ES-I3 (cell line): ENCODE measurements around the gene FAAP100.
"Not testable (repeated sequence)": the region's sequence is repeated elsewhere in the genome, so short reads cannot be mapped to it uniquely, and the experiment has no call there.

Experiments used
- H3K36me3 ChIP-seq: 2 replicates; pipeline ENCODE4 v1.6.1; 2013; ENCODE audit warnings: mild to moderate bottlenecking, low read length, control low read depth, moderate library complexity; ENCODE audit not compliant: insufficient read depth
- H3K4me1 ChIP-seq: 2 replicates; pipeline ENCODE4 v1.6.1; 2013; ENCODE audit warnings: mild to moderate bottlenecking, control low read depth, low read length; ENCODE audit not compliant: insufficient read depth
- H3K9ac ChIP-seq: 2 replicates; pipeline ENCODE4 v1.6.1; 2013; ENCODE audit warnings: low read depth, mild to moderate bottlenecking, low read length, moderate library complexity
- H3K9me3 ChIP-seq: 2 replicates; pipeline ENCODE4 v1.6.1; 2013; ENCODE audit warnings: mild to moderate bottlenecking, low read length, moderate library complexity; ENCODE audit not compliant: control insufficient read depth, insufficient read depth

The FAAP100 gene, protein sequence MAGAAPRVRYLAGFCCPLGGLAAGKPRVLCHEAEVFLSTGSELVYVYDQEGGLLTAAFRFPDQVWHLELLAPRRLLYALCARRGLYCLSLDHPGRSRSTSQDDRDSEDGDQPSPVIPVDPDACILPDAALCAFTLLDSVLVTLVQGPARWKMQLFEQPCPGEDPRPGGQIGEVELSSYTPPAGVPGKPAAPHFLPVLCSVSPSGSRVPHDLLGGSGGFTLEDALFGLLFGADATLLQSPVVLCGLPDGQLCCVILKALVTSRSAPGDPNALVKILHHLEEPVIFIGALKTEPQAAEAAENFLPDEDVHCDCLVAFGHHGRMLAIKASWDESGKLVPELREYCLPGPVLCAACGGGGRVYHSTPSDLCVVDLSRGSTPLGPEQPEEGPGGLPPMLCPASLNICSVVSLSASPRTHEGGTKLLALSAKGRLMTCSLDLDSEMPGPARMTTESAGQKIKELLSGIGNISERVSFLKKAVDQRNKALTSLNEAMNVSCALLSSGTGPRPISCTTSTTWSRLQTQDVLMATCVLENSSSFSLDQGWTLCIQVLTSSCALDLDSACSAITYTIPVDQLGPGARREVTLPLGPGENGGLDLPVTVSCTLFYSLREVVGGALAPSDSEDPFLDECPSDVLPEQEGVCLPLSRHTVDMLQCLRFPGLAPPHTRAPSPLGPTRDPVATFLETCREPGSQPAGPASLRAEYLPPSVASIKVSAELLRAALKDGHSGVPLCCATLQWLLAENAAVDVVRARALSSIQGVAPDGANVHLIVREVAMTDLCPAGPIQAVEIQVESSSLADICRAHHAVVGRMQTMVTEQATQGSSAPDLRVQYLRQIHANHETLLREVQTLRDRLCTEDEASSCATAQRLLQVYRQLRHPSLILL

DNA sequence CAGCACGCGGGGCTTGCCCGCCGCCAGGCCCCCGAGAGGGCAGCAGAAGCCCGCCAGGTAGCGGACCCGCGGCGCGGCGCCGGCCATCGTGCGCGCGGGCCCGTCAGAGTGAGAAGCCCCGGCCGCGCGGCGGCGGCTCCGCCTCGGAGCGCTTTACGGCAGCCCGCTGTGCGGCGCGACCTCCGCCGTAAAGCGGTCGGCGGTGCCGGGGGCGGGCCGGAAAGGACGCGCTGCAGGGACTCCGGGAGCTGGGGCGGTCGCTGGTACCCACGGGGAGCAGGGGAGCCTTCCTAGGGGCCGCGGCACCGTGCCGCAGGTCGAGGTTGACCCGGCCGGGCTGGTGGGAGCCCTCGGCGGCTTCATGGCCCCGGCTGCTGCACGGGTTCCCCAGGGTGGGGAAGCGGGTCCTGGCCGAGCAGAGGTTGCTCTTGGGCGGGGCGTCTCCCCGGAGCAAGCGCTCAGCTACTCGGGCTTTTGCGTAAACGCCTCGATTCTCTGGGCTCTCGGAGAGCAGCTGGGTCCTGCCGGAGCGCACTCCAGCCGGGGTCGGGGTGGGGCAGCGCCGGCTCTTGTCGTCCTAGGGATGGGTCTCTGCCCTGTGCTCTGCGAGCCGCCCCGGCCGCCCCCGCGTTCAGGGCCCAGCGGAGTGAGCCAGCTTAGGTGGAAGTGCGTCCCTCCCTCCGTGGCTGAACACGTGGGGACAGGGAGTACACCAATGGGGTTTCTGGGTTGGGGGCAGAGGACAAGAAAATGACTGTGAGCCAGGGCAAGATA, at the start of gene FAAP100:
FAAP100 (minus strand) TSS at position 110 of the 774 bp plus-strand sequence; CDS start at position 87, 23 bp downstream.
- peaks cover 6% of the 10 kb centered on the region; the same call in 1 of the 2 replicates for H3K4me1 ChIP-seq

DNA sequence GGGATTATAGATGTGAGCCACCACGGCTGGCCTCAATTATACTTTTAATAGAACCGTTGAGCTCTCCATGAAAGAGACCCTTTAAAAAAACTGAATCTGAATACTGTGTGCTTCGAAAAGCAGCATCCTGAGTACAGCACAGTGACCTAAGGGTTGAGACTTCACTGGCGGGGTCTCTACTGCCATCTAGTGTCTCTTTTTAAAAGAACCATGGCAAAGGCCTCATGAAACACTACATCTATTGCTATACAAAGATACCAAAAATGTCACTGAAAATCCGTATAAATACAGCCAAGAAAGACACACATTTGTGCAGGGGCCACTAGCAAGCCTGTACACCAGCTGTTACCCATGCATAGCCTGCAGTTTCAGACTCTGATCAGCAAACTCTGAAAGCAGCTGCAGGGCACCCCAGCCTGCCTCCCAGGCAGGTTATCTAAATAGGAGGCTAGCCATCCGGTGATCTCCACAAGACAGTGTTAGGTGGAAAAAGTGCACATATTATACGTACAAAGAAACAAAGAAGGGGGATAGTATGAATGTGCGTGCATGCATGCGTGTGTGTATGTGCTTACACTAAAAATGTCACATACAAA, 49.5 kb upstream of the FAAP100 start:
- H3K9ac ChIP-seq: no peak overlapping the region
- H3K36me3 ChIP-seq: peaks cover 57% of the 10 kb centered on the region
- no peaks in the 10 kb centered on the region for H3K4me1 ChIP-seq
- H3K9me3 ChIP-seq: no peaks in the 10 kb centered on the region

More for the DNA sequence above, at the start of gene FAAP100:
- no peaks in the 10 kb centered on the region for H3K9me3 ChIP-seq
- H3K36me3 ChIP-seq: peaks cover 15% of the 10 kb centered on the region
- peak within 1 kb of the TSS; percentile 89 for H3K9ac ChIP-seq

DNA sequence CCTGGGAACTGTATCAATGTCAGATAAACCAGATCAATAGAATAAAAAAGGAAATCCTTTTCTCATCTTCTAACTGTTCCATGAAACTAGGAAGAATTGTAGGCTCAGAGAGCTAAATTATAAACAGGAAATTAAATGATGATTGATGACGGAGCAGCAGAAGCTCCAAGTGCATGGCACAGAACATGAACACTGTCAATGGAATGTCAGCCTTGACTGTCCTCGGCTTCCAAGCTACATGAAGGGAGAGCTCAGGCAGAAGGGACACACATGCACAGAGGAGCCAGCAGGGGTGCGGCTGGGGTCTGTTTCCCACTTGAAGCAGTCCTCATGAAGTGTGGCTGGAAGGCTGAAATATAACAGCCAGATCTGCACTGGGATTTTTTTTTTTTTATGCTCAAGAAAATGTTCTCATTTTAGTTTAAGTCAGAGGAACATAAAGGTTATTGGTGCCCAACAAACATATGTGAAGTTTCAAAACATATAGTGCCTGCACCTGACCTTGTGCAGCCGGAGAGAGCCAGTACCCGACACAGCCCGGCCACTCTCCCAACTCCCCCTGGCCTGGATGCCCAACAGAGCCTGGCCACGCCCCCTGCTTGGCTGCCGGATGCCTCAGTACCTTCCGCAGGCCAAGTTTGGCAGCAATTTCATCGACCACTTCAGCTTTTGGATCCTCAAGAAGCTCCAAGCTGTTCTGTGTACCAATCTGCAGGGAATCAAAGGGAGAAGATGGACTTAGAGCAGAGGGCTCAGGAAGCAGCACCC, 47.8 kb upstream of the FAAP100 start:
- Histone ChIP-seq H3K9ac (no peak overlapping the region), H3K9me3 (no peaks in the 10 kb centered on the region), H3K36me3 (peaks cover 60% of the 10 kb centered on the region), H3K4me1 (no peaks in the 10 kb centered on the region)

DNA sequence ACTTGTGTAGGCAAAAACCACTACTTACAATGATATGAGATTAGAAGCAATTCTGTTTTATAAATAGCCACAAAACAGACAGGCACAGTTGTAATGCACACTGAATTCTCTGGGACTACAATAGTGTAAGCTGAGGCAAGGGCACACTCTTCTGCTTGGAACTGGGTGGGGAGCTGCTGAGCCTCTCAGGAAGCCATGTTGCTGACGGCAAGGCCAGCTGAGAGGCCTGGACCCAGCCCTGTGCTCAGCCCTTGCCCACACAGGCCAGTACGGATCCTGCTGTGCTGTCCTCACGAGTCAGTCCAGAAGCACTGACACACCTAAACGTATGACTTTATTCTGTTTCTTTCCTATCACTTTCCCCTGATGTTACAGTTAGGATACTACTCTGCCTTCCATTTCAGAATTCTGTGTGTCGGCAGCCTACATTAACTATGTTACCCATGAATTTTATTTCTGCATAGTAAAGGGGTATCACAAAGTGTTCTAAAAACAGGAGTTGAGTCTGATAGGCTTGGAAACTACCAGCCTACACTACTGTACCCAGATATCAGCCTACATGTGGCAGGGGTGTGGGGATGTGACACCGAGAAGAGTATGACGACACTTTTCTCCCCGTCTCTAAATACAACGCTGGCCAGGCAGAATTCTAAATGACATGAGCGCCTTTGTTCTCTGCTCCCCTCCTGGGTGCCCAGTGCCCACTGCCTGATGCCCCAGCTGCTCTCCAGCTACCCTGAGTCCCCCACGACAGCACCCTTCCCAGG, 41.1 kb upstream of the FAAP100 start:
- no peaks in the 10 kb centered on the region for H3K4me1 ChIP-seq
- no peaks in the 10 kb centered on the region for H3K9me3 ChIP-seq
- H3K36me3 ChIP-seq: peaks cover 65% of the 10 kb centered on the region
- no peak overlapping the region for H3K9ac ChIP-seq

DNA sequence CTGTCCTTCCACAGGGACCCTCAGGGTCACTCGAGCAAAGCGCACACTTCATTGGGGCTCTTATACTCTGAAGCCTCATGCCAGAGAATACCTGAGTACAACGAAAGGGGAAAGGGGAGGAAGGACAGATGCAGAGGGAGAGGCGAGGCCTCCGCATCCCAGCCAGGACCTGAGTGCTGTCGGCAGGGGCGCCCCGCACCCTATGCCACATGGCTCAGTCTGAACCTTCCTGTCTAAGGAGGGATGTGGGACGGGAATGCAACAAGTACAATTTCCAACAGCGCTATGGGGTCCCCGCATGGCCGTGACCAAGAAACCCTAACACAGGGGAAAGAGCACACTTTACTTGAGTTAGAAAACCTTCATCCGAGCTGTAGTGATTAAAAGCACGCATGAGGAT, 39.8 kb upstream of the FAAP100 start:
- Histone ChIP-seq H3K4me1 (no peaks in the 10 kb centered on the region), H3K36me3 (peaks cover 62% of the 10 kb centered on the region), H3K9ac (no peak overlapping the region), H3K9me3 (no peaks in the 10 kb centered on the region)

DNA sequence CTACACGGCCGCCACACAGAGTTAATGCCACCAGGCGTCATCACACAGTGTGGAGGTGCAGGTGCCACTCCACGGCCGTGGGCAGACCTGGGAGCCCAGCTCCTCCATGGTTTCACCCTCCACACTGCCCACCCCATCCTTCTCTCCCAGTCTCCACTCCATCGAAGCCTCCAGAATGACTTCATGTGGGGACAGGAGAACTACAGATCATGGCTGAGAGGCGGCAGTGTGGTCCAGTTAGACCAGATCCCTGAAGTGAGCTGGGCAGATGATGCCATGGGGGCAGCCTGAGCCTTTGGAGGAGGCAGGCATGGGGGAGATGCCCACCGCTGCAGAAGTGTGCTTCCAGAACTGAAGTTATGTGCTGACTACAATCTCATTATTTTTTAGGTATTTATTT, 38.0 kb upstream of the FAAP100 start:
- no peaks in the 10 kb centered on the region; the same call in 1 of the 2 replicates for H3K9me3 ChIP-seq
- peaks cover 64% of the 10 kb centered on the region for H3K36me3 ChIP-seq
- no peak overlapping the region for H3K9ac ChIP-seq
- H3K4me1 ChIP-seq: peaks cover 5% of the 10 kb centered on the region; the same call in 1 of the 2 replicates

DNA sequence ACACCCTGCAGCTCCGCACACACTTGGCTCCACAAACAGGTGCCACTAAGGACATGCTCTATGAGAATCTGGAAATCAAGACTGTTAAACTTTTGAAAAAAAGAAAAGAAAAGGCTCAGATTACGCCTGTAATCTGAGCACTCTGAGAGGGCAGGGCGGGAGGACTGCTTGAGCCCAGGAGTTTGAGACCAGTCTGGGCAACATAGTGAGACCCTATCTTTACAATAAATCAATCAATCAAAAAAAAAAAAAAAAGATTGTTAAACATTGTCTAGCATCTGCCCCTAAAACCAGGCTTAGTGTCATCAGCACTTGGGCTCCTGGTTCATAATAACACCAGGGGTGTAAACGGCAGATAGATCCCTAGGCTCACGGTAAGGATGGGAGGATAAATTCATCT, 37.5 kb upstream of the FAAP100 start:
- H3K36me3 ChIP-seq: peaks cover 58% of the 10 kb centered on the region
- no peaks in the 10 kb centered on the region; the same call in 1 of the 2 replicates for H3K9me3 ChIP-seq
- no peak overlapping the region for H3K9ac ChIP-seq
- peaks cover 5% of the 10 kb centered on the region; the same call in 1 of the 2 replicates for H3K4me1 ChIP-seq

DNA sequence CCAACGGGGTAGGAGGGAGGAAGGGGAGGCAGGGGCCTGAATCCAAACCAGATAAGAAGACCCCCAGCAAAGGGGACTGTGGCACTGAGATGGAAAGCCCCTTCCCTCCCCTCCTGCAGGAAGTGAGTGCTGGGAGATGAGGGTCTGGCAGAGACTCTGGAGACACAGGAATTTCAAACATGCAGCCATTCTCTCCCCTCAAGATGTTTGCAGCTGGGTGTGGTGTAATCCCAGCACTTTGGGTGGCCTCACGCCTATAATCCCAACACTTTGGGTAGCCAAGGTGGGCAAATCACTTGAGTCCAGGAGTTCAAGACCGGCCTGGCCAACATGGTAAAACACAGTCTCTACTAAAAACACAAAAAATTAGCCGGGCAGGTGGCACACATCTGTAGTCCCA, 33.9 kb upstream of the FAAP100 start:
- Histone ChIP-seq H3K9me3 (no peaks in the 10 kb centered on the region; the same call in 1 of the 2 replicates), H3K4me1 (peaks cover 5% of the 10 kb centered on the region; the same call in 1 of the 2 replicates), H3K9ac (no peak overlapping the region), H3K36me3 (peaks cover 58% of the 10 kb centered on the region)

DNA sequence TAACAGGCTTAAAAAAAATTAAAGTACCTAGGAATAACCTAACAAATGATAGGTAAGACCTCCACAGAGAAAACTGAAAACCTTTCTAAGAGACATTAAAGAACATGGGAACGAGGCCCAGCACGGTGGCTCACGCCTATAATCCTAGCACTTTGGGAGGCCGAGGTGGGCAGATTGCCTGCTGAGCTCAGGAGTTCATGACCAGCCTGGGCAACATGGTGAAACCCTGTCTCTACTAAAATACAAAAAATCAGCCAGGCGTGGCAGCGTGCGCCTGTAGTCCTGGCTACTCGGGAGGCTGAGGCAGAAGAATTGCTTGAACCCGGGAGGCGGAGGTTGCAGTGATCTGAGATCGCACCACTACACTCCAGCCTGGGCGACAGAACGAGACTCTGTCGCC, 32.6 kb upstream of the FAAP100 start:
- not testable (repeated sequence) for H3K9me3 ChIP-seq, H3K9ac ChIP-seq, H3K4me1 ChIP-seq
- peaks cover 49% of the 10 kb centered on the region for H3K36me3 ChIP-seq

DNA sequence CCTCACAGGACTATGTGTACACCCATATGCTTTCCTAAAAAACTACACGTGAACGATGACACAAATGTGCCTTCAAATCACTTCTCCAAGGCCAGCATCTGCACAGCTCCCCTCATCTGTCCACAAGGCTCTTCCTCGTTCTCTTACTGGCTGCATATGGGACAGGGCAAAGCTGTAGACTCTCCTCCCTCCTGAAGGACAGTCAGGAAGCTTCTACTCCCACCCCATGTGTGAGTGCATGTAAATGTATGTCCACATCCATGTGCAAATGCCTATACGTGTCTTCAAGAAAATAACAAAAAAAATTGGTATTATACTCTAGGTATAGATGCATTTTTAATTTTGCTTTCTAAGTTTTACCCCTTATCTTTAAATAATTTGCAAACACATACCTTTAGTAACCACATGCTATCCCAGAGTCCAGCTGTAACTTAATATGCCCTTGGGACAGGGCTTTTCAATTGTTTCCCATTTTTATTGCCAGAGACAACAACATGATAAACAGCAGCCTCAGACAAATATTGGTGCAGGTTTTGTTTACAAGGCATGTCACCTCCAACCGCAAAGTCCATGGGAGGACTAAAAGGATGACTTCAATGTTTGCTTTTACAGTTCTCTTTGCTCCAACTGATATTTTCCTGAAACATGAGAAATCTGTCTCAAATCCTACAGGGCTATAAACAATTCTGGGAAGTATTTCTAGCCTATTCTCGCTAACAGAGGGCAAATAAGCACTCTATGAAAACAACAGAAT, 31.6 kb upstream of the FAAP100 start:
- Histone ChIP-seq H3K9me3 (no peaks in the 10 kb centered on the region; the same call in 1 of the 2 replicates), H3K36me3 (peaks cover 40% of the 10 kb centered on the region), H3K9ac (no peak overlapping the region), H3K4me1 (peaks cover 5% of the 10 kb centered on the region; the same call in 1 of the 2 replicates)

DNA sequence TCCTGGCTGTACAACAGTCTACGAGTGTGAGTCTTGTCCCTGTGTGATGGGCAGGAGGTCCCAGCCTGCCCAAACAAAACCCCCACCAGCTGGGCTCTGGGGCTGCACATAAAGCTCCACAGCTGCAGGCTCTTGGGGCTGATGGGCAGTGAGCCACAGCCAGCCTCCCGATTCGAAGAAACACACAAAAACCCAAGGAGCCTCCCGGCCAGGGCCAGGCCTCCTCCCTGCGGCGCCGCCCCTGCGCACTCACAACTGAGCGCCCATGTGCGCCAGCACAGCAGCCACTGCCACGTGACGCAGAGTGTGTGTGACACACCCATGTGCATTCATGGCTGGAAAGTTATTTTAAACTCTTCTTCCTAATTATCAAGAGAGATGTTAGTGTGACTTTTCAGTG, 30.6 kb upstream of the FAAP100 start:
- Histone ChIP-seq H3K9ac (no peak overlapping the region), H3K36me3 (peaks cover 31% of the 10 kb centered on the region), H3K4me1 (peaks cover 5% of the 10 kb centered on the region; the same call in 1 of the 2 replicates), H3K9me3 (no peaks in the 10 kb centered on the region; the same call in 1 of the 2 replicates)

DNA sequence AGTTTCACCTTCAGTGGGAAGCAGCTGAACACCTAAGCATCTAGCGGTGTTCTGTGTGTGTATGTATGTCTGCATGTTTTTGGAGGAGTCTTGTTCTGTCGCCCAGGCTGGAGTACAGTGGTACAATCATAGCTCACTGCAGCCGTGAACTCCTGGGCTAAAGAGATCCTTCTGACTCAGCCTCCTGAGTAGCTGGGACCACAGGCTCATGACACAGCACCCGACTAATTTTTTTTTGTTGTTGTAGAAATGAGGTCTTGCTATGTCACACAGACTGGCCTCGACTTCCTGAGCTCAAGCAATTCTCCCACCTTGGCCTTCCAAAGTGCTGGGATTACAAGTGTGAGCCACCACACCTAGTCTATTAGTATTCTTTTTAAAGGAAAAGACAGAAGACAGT, 30.2 kb upstream of the FAAP100 start:
- Histone ChIP-seq H3K9me3 (no peaks in the 10 kb centered on the region; the same call in 1 of the 2 replicates), H3K9ac (no peak overlapping the region), H3K4me1 (peaks cover 5% of the 10 kb centered on the region; the same call in 1 of the 2 replicates), H3K36me3 (peaks cover 31% of the 10 kb centered on the region)
